Midbrain (tissue), 1 donor: ENCODE results near the gene CDK14.
"Not testable (repeated sequence)": the region's sequence is repeated elsewhere in the genome, so short reads cannot be mapped to it uniquely, and the experiment has no call there.

Experiments
- DNase-seq: peaks from one replicate; lab custom pipeline; 2025; lab: John Stamatoyannopoulos, UW

CDK14 gene

GRCh38 chr7:90719155-90719554 is 123.0 kb downstream of the CDK14 start:
- no peak for DNase-seq

- DNase-seq = no peak
Measured at GRCh38 chr7:90720984-90721760, 125.1 kb downstream of the CDK14 start.

- no peak for DNase-seq
Measured at GRCh38 chr7:90721869-90722431, 125.8 kb downstream of the CDK14 start.

DNA sequence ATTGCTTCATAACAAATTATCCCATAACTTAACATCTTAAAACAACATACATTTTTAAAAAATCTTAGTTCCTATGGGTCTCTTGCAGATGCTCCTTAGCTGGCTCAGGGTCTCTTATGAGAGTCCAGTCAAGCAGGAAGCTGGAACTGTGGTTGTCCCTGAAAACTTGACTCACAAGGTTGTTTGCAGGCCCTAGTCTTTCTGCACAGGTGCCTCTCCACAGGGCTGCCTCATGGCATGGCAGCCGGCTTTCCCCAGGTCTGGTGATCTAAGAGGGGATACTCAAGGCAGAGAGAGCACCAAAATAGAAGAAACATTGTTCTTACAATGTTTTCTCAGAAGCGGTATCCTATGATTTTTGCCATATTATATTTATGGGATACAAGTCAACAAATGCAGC is 127.1 kb downstream of the CDK14 start:
- no peak for DNase-seq

GRCh38 chr7:90723866-90724265 is 127.7 kb downstream of the CDK14 start:
- no peak for DNase-seq

DNA sequence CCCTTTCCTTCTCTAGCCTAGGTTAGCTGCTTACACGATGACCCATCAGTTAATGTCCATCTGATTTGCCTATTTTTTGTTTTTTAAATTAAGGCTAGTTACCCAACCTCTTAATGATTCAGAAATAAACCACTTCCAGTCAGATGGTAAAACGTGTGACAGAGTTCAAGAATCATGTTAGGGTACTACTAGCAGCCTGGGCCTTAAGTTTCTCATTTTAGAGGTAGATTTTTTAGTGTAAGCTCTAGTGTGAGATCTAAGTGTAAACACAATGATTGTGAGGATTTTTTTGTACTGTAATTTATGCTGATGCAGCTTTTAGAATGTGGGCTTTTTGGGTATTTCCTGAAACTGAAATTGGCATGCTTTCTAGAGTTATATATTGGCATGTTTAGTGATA is 130.0 kb downstream of the CDK14 start:
- DNase-seq = no peak

DNA sequence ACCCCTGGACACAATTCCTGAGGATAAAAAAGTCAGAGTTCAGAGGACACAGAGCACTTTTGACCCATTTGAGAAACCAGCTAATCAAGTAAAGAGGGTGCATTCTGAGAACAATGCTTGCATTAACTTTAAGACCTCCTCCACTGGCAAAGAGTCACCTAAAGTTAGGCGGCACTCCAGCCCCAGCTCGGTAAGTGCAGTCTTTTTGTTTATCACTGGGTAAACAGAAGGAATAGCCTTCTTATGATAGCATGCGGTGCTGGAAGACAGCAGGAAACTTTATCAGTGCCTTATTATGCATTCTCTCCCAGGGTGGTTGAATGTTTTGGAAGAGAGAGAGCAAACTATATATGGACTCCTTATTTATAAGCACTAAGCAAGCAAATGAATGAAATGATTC is 130.5 kb downstream of the CDK14 start:
- no peak for DNase-seq

DNA sequence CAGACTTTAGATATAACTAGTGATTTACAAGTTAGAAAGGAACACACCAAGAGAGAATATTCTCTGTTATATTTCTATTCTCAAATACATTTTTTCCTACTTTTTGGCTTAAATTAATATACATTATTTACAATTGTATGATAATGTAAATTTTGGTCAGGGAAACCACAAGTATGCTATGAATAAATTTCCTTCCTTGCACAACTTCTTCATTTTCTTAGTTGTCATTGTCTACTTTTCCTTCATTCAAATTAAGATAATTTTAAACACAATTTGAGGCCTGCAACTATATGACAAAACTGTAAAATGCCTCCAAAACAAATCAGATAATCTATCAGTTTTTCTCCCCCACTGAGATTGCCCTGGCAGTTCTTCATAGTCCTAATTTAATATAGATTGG is 131.3 kb downstream of the CDK14 start:
- DNase-seq = no peak

- DNase-seq = no peak
Measured at GRCh38 chr7:90728568-90728967, 132.4 kb downstream of the CDK14 start.

DNA sequence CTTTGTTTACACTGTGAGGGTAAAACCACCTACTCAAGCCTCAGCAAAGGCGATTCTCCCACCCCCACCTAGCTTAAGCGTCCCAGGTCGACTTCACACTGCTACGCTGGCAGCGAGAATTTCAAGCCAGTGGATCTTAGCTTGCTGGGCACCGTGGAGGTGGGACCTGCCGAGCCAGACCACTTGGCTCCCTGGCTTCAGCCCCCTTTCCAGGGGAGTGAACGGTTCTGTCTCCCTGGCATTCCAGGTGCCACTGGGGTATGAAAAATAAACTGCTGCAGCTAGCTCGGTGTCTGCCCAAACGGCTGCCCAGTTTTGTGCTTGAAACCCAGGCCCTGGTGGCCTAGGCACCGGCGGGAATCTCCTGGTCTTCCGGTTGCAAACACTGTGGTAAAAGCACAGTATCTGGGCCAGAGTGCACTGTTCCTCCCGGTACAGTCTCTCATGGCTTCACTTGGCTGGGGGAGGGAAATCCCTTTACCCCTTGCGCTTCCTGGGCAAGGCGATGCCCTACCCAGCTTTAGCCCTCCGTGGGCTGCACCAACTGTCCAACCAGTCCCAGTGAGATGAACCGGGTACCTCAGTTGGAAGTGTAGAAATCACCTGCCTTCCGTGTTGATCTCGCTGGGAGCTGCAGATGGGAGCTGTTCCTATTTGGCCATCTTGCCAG is 139.6 kb downstream of the CDK14 start:
- DNase-seq = not testable (repeated sequence)

GRCh38 chr7:90736316-90736715 is 140.2 kb downstream of the CDK14 start:
- DNase-seq = no peak

- DNase-seq = no peak
Measured at GRCh38 chr7:90736968-90737939, 141.1 kb downstream of the CDK14 start.

- DNase-seq = no peak
Measured at GRCh38 chr7:90738249-90738648, 142.1 kb downstream of the CDK14 start.

GRCh38 chr7:90739716-90740115 is 143.6 kb downstream of the CDK14 start:
- no peak for DNase-seq

DNA sequence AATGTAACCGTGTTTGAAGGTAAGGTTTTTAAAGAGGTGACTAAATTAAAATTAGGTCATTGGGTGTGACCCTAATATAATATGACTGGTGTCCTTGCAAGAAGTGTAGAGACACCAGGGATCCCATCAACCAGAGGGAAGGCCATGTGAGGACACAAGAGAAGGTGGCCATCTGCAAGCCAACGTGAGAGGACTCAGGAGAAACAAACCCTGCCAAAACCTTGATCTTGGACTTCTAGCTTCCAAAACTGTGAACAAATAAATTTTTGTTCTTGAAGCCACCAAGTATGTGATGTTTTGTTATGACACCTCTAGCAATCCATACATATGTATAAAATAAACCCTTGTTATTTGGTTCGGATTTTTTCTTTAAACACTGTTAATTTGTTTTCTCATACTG is 144.3 kb downstream of the CDK14 start:
- no peak for DNase-seq

- DNase-seq = no peak
Measured at GRCh38 chr7:90743626-90744025, 147.5 kb downstream of the CDK14 start.

- DNase-seq = no peak
Measured at GRCh38 chr7:90747516-90747915, 151.4 kb downstream of the CDK14 start.

DNA sequence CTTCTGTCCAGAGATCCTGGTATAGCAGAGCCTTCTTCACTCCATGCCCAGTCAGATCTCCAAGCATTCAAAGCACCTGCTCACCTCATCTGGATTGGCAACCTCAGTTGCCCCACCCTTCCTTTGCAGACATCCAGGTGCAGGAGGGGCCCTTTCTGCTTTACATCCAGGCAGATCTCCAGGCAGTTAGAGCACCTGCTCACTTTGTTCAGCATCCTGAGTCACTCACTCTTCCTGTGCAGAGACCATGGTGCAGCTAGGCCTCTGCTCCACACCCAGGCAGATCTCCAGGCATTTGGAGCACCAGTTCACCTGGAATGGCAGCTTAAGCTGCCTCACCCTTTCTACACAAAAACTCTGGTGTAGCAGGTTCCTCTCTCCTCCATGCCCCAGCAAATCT is 153.1 kb downstream of the CDK14 start:
- DNase-seq = no peak

GRCh38 chr7:90749774-90750173 is 153.7 kb downstream of the CDK14 start:
- no peak for DNase-seq

DNA sequence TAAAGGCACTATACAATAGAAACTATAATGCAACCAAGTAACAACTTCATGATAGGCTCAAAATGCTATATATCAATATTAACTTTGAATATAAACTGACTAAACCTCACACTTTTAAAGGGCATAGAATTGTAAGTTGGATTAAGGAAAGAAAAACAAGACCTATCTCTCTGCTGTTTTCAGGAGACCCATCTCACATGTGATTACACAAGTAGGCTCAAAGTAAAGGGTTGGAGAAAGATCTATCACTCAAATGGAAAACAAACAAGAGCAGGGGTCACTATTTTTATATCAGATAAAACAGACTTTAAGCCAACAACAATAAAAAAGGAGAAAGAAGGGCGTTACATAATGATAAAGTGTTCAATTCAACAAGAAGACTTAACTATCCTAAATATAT is 155.5 kb downstream of the CDK14 start:
- DNase-seq = no peak

- DNase-seq = no peak
Measured at GRCh38 chr7:90752051-90752450, 155.9 kb downstream of the CDK14 start.

- DNase-seq = no peak
Measured at GRCh38 chr7:90755041-90755440, 158.9 kb downstream of the CDK14 start.
